ENCODE measurements around the gene PRR30. TPM values are rescaled to one million over a fixed set of nuclear protein-coding genes. Genes with fewer than 3 reads are reported as not detected.

The PRR30 gene
- total and polyA plus RNA-seq, 2 experiments from 2014 or later: not detected

DNA sequence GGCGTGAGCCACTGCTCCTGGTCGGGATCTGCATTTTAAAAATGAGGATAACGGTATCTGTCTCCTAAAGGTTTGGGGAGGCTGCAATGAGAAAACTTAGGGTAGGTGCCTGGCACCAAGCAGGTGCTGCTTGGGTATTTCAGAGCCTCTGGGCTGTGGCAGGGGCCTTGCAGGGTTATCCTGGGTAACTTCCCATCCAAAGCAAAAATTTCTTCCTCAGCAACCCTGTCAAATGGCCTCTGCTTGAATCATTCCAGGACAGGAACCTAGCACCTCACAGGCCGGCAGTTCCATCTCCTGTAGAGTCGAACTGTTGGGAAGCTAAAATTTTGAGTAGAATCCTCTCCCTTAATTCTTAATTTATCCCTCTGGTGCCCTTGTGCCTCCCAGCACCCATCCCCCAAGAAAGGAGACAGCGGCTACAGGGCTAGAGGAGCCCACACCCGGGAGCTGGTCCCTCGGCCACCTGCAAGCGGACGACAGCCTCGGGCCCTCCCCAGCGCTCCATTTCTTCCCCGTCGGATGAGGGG lies 21.1 kb downstream of the PRR30 start:
- peak overlapping the region; percentile 85 for H3K4me2 ChIP-seq
- Mint-ChIP-seq H3K4me3 (peak overlapping the region; percentile 66), H3K27me3 (ENCODE audit: insufficient read depth, low read depth, poor library complexity) (peaks cover 50% of the 10 kb centered on the region), H3K4me1 (peaks cover 8% of the 10 kb centered on the region; the same call in 2 of the 3 replicates), H3K9me3 (no peaks in the 10 kb centered on the region; the same call in 2 of the 3 replicates), H3K27ac (no peak overlapping the region), H3K36me3 (ENCODE audit: low read depth) (no peaks in the 10 kb centered on the region; the same call in 2 of the 3 replicates)
- DNase-seq (ENCODE audit: low spot score) (no peak), ATAC-seq (peak; percentile 70)
- H3F3A ChIP-seq (replicated peaks; ENCODE audit: low read depth): peaks cover 9% of the 10 kb centered on the region; the same call in 1 of the 2 replicates
- H4K20me1 ChIP-seq (replicated peaks; ENCODE audit: insufficient read depth): no peaks in the 10 kb centered on the region
- H3K4me1 ChIP-seq (ENCODE audit: insufficient read depth): peaks cover 12% of the 10 kb centered on the region
- H3K36me3 ChIP-seq (ENCODE audit: insufficient read depth): no peaks in the 10 kb centered on the region
- H3K4me3 ChIP-seq: peak overlapping the region; percentile 65
- H3K9me2 ChIP-seq (ENCODE audit: insufficient read depth): no peaks in the 10 kb centered on the region
- no peak overlapping the region for H3K27ac ChIP-seq (ENCODE audit: low read depth)
- H2AFZ ChIP-seq: peak overlapping the region; percentile 96
- H3K27me3 ChIP-seq (ENCODE audit: insufficient read depth): peaks cover 62% of the 10 kb centered on the region
- H3K79me2 ChIP-seq (replicated peaks; ENCODE audit: insufficient read depth): no peaks in the 10 kb centered on the region
- no peak for TF ChIP-seq EZH2 (IDR thresholded peaks at IDR 0.05; ENCODE audit: low read depth, unreplicated experiment)
- TF ChIP-seq POLR2AphosphoS5 (IDR thresholded peaks at IDR 0.05; ENCODE audit: low read depth): no peak
- TF ChIP-seq ZNF114 (CRISPR knock-in tag; IDR thresholded peaks at IDR 0.05): no peak
- no peak for TF ChIP-seq NANOG (IDR thresholded peaks at IDR 0.05; ENCODE audit: borderline replicate concordance)
- TF ChIP-seq, protein P1, sequence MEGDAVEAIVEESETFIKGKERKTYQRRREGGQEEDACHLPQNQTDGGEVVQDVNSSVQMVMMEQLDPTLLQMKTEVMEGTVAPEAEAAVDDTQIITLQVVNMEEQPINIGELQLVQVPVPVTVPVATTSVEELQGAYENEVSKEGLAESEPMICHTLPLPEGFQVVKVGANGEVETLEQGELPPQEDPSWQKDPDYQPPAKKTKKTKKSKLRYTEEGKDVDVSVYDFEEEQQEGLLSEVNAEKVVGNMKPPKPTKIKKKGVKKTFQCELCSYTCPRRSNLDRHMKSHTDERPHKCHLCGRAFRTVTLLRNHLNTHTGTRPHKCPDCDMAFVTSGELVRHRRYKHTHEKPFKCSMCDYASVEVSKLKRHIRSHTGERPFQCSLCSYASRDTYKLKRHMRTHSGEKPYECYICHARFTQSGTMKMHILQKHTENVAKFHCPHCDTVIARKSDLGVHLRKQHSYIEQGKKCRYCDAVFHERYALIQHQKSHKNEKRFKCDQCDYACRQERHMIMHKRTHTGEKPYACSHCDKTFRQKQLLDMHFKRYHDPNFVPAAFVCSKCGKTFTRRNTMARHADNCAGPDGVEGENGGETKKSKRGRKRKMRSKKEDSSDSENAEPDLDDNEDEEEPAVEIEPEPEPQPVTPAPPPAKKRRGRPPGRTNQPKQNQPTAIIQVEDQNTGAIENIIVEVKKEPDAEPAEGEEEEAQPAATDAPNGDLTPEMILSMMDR (conservative IDR thresholded peaks at IDR 0.05; ENCODE audit: low read depth in 2 of 2): no peak
- TF ChIP-seq, protein P2, sequence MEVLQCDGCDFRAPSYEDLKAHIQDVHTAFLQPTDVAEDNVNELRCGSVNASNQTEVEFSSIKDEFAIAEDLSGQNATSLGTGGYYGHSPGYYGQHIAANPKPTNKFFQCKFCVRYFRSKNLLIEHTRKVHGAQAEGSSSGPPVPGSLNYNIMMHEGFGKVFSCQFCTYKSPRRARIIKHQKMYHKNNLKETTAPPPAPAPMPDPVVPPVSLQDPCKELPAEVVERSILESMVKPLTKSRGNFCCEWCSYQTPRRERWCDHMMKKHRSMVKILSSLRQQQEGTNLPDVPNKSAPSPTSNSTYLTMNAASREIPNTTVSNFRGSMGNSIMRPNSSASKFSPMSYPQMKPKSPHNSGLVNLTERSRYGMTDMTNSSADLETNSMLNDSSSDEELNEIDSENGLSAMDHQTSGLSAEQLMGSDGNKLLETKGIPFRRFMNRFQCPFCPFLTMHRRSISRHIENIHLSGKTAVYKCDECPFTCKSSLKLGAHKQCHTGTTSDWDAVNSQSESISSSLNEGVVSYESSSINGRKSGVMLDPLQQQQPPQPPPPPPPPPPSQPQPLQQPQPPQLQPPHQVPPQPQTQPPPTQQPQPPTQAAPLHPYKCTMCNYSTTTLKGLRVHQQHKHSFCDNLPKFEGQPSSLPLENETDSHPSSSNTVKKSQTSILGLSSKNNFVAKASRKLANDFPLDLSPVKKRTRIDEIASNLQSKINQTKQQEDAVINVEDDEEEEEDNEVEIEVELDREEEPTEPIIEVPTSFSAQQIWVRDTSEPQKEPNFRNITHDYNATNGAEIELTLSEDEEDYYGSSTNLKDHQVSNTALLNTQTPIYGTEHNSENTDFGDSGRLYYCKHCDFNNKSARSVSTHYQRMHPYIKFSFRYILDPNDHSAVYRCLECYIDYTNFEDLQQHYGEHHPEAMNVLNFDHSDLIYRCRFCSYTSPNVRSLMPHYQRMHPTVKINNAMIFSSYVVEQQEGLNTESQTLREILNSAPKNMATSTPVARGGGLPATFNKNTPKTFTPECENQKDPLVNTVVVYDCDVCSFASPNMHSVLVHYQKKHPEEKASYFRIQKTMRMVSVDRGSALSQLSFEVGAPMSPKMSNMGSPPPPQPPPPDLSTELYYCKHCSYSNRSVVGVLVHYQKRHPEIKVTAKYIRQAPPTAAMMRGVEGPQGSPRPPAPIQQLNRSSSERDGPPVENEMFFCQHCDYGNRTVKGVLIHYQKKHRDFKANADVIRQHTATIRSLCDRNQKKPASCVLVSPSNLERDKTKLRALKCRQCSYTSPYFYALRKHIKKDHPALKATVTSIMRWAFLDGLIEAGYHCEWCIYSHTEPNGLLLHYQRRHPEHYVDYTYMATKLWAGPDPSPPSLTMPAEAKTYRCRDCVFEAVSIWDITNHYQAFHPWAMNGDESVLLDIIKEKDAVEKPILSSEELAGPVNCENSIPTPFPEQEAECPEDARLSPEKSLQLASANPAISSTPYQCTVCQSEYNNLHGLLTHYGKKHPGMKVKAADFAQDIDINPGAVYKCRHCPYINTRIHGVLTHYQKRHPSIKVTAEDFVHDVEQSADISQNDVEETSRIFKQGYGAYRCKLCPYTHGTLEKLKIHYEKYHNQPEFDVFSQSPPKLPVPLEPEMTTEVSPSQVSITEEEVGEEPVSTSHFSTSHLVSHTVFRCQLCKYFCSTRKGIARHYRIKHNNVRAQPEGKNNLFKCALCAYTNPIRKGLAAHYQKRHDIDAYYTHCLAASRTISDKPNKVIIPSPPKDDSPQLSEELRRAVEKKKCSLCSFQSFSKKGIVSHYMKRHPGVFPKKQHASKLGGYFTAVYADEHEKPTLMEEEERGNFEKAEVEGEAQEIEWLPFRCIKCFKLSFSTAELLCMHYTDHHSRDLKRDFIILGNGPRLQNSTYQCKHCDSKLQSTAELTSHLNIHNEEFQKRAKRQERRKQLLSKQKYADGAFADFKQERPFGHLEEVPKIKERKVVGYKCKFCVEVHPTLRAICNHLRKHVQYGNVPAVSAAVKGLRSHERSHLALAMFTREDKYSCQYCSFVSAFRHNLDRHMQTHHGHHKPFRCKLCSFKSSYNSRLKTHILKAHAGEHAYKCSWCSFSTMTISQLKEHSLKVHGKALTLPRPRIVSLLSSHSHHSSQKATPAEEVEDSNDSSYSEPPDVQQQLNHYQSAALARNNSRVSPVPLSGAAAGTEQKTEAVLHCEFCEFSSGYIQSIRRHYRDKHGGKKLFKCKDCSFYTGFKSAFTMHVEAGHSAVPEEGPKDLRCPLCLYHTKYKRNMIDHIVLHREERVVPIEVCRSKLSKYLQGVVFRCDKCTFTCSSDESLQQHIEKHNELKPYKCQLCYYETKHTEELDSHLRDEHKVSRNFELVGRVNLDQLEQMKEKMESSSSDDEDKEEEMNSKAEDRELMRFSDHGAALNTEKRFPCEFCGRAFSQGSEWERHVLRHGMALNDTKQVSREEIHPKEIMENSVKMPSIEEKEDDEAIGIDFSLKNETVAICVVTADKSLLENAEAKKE (CRISPR knock-in tag; IDR thresholded peaks at IDR 0.05): no peak
- TF ChIP-seq, protein P3, sequence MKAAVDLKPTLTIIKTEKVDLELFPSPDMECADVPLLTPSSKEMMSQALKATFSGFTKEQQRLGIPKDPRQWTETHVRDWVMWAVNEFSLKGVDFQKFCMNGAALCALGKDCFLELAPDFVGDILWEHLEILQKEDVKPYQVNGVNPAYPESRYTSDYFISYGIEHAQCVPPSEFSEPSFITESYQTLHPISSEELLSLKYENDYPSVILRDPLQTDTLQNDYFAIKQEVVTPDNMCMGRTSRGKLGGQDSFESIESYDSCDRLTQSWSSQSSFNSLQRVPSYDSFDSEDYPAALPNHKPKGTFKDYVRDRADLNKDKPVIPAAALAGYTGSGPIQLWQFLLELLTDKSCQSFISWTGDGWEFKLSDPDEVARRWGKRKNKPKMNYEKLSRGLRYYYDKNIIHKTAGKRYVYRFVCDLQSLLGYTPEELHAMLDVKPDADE (IDR thresholded peaks at IDR 0.05): no peak
- no peak for TF ChIP-seq STAT1 (IDR thresholded peaks at IDR 0.05; ENCODE audit: unreplicated experiment)
- no peak for TF ChIP-seq EZH2phosphoT487 (IDR thresholded peaks at IDR 0.05; ENCODE audit: unreplicated experiment)
- TF ChIP-seq JUNB (IDR thresholded peaks at IDR 0.05; ENCODE audit: unreplicated experiment): no peak
- TF ChIP-seq ZNF331 (CRISPR knock-in tag; IDR thresholded peaks at IDR 0.05; ENCODE audit: low read depth): no peak
- TF ChIP-seq, protein P4, sequence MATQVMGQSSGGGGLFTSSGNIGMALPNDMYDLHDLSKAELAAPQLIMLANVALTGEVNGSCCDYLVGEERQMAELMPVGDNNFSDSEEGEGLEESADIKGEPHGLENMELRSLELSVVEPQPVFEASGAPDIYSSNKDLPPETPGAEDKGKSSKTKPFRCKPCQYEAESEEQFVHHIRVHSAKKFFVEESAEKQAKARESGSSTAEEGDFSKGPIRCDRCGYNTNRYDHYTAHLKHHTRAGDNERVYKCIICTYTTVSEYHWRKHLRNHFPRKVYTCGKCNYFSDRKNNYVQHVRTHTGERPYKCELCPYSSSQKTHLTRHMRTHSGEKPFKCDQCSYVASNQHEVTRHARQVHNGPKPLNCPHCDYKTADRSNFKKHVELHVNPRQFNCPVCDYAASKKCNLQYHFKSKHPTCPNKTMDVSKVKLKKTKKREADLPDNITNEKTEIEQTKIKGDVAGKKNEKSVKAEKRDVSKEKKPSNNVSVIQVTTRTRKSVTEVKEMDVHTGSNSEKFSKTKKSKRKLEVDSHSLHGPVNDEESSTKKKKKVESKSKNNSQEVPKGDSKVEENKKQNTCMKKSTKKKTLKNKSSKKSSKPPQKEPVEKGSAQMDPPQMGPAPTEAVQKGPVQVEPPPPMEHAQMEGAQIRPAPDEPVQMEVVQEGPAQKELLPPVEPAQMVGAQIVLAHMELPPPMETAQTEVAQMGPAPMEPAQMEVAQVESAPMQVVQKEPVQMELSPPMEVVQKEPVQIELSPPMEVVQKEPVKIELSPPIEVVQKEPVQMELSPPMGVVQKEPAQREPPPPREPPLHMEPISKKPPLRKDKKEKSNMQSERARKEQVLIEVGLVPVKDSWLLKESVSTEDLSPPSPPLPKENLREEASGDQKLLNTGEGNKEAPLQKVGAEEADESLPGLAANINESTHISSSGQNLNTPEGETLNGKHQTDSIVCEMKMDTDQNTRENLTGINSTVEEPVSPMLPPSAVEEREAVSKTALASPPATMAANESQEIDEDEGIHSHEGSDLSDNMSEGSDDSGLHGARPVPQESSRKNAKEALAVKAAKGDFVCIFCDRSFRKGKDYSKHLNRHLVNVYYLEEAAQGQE (IDR thresholded peaks at IDR 0.05; ENCODE audit: unreplicated experiment): no peak
- TF ChIP-seq CREB1 (CRISPR knock-in tag; IDR thresholded peaks at IDR 0.05; ENCODE audit: low read depth): no peak
